Left lung (tissue), 10 donors: ENCODE results near the gene OR51T1. TPM values are rescaled to one million over a fixed set of nuclear protein-coding genes. Genes with fewer than 3 reads are reported as not detected.

Experiments used
- ATAC-seq: fragments of 200-7000 bp; cut with Tn5 transposase; one replicate; pipeline ENCODE4 v1.9.1; 2020; ENCODE audit warnings: moderate library complexity
- DNase-seq, 4 donors: peaks; one replicate each; pipeline ENCODE4 v3.0.0-alpha.2; 2013 to 2020
- H3K27ac ChIP-seq, 2 donors: fragments of 200-600 bp; sonication (generic) in 1 of 2; one replicate each; pipeline versions ENCODE4 v1.5.0 to v1.8.0; 2020 to 2021
- H3K27me3 ChIP-seq, 2 donors: fragments of 200-600 bp; sonication (generic) in 1 of 2; one replicate each; pipeline versions ENCODE4 v1.5.0 to v1.8.0; 2020 to 2021
- H3K36me3 ChIP-seq, 2 donors: fragments of 200-600 bp; sonication (generic) in 1 of 2; one replicate each; pipeline versions ENCODE4 v1.5.0 to v1.8.0; 2020 to 2021
- H3K4me1 ChIP-seq, 2 donors: fragments of 200-600 bp; one replicate each; pipeline ENCODE4 v1.8.0; 2021
- H3K4me3 ChIP-seq, 2 donors: fragments of 200-600 bp; sonication (generic) in 1 of 2; one replicate each; pipeline versions ENCODE4 v1.5.0 to v1.8.0; 2020 to 2021; ENCODE audit warnings: mild to moderate bottlenecking in 1 of 2
- H3K9me3 ChIP-seq, 2 donors: fragments of 200-600 bp; sonication (generic) in 1 of 2; one replicate each; pipeline versions ENCODE4 v1.5.0 to v1.8.0; 2020 to 2021
- intact Hi-C, 2 donors: fragments of 100-400 bp; cut with DNase I; formaldehyde crosslinking; loops; one replicate each; pipeline versions ENCODE4 v1.11.2 to v1.14.2; 2022
- polyA plus RNA-seq, 6 donors: library from polyadenylated mRNA; unstranded; fragments of 120-200 nt; gene quantifications; one replicate each; pipeline ENCODE4 v1.2.1, GENCODE V29; 2013; ENCODE audit not compliant: insufficient read length in 6 of 6
- total RNA-seq, 2 donors: library from RNA; stranded (reverse); fragmentation: NEBNext Ultra II Directional; extraction: Animal tissue kit (Norgen Biotek cat#: 25700); gene quantifications; one replicate each; pipeline ENCODE4 v1.2.1, GENCODE V29; 2021
- TF ChIP-seq, protein P1 (sequence below), 2 donors: fragments of 200-600 bp; sonication (generic) in 1 of 2; IDR thresholded peaks; one replicate each; pipeline versions ENCODE4 v1.5.0 to v1.8.0; 2021; ENCODE audit warnings: antibody characterized with exemption in 2 of 2
- donor health status: DM: no; HTN: yes; CAD: no.
- donor health status: DM: no; HTN: no; CAD: no.

Gene OR51T1
- total and polyA plus RNA-seq, 8 donors, result not detected

DNA sequence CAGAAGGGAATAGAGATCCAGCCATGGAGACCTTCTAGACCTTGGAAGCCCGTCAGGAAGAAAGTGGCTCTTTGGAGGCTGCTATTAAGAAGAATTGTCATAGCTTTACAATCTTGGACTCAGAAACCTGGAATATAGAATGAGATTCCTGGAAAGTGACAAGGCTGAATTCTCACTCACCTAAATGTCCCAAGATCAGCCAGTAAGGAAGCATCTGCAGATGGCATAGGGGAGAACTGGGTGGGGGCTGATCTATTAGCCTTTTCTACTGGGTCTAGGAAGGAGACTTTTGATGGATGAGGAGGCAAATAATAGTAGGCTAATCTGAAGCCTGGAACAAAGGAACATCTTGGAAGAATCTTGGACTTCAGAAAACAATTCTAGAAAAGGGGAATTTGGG is 42.5 kb downstream of the OR51T1 start, which contains the start of gene OR51G1:
TSS of gene OR51G1 (minus strand) at position 101 of the 400 bp plus-strand sequence. CDS start at position 101, 0 bp downstream.
- no peaks in the 10 kb centered on the region for H3K36me3 ChIP-seq
- no peak within 1 kb of the TSS for H3K4me3 ChIP-seq
- intact Hi-C loops, result no loop called here
- H3K27me3 ChIP-seq, result no peaks in the 10 kb centered on the region
- TF ChIP-seq, protein P1, sequence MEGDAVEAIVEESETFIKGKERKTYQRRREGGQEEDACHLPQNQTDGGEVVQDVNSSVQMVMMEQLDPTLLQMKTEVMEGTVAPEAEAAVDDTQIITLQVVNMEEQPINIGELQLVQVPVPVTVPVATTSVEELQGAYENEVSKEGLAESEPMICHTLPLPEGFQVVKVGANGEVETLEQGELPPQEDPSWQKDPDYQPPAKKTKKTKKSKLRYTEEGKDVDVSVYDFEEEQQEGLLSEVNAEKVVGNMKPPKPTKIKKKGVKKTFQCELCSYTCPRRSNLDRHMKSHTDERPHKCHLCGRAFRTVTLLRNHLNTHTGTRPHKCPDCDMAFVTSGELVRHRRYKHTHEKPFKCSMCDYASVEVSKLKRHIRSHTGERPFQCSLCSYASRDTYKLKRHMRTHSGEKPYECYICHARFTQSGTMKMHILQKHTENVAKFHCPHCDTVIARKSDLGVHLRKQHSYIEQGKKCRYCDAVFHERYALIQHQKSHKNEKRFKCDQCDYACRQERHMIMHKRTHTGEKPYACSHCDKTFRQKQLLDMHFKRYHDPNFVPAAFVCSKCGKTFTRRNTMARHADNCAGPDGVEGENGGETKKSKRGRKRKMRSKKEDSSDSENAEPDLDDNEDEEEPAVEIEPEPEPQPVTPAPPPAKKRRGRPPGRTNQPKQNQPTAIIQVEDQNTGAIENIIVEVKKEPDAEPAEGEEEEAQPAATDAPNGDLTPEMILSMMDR (IDR thresholded peaks at IDR 0.05), result no peak
- H3K4me1 ChIP-seq, result no peaks in the 10 kb centered on the region
- no peak for DNase-seq
- no peak for ATAC-seq
- H3K27ac ChIP-seq, result no peak within 1 kb of the TSS
- no peaks in the 10 kb centered on the region for H3K9me3 ChIP-seq

DNA sequence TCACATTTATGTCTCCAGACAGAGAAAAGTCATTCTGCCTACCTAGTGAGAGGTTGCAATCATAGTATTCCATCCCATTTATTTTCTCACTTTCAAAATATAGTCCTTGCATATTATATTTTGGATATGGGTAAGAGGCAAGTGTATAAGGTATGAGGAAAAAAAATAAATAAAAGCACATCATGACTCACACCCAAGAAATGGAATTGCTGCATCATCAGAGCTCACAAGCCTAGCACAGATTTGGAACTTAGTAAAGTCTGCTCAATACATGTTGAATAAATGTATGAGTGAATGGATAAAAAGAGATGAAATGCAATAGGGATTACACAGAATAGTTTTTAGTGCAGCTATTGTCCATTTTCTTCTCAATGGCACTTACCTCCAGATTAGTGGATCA is 44.9 kb downstream of the OR51T1 start:
- intact Hi-C loops, result no loop called here
- Histone ChIP-seq H3K4me1 (no peaks in the 10 kb centered on the region), H3K4me3 (no peak overlapping the region), H3K9me3 (no peaks in the 10 kb centered on the region), H3K27me3 (no peaks in the 10 kb centered on the region), H3K27ac (no peak overlapping the region), H3K36me3 (no peaks in the 10 kb centered on the region)
- DNase-seq, result no peak
- ATAC-seq, result no peak
- TF ChIP-seq, protein P1 (IDR thresholded peaks at IDR 0.05), result no peak

Other genes starting within 250 kb of the OR51T1 start
- gene OR51D1, start 244.4 kb upstream of the OR51T1 start, total RNA-seq, result not detected
- not detected for gene OR51D1, start 244.4 kb upstream of the OR51T1 start, polyA plus RNA-seq
- not detected for gene OR51E1, start 237.9 kb upstream of the OR51T1 start, total RNA-seq
- gene OR51E1, start 237.9 kb upstream of the OR51T1 start, polyA plus RNA-seq, result under 1 TPM; 0.06 to 0.50 (median 0.33) TPM
- gene OR51E2, start 184.0 kb upstream of the OR51T1 start, total RNA-seq, result not detected
- gene OR51E2, start 184.0 kb upstream of the OR51T1 start, polyA plus RNA-seq, result under 1 TPM in 5 of 6 donors, not detected in 1; 0.08 to 0.18 (median 0.15) TPM
- gene MMP26, start 177.1 kb upstream of the OR51T1 start, total RNA-seq, result not detected
- gene MMP26, start 177.1 kb upstream of the OR51T1 start, polyA plus RNA-seq, result not detected
- not detected for gene OR51F1, start 112.0 kb upstream of the OR51T1 start, total RNA-seq
- not detected for gene OR51F1, start 112.0 kb upstream of the OR51T1 start, polyA plus RNA-seq
- gene OR52R1, start 77.5 kb upstream of the OR51T1 start, total RNA-seq, result not detected
- gene OR52R1, start 77.5 kb upstream of the OR51T1 start, polyA plus RNA-seq, result not detected
- gene OR51F2, start 60.6 kb upstream of the OR51T1 start, total RNA-seq, result not detected
- gene OR51F2, start 60.6 kb upstream of the OR51T1 start, polyA plus RNA-seq, result not detected
- gene OR51S1, start 32.7 kb upstream of the OR51T1 start, total RNA-seq, result not detected
- gene OR51S1, start 32.7 kb upstream of the OR51T1 start, polyA plus RNA-seq, result not detected
- not detected for gene OR51A7, start 21.9 kb downstream of the OR51T1 start, total RNA-seq
- not detected for gene OR51A7, start 21.9 kb downstream of the OR51T1 start, polyA plus RNA-seq
- gene OR51G2, start 37.5 kb downstream of the OR51T1 start, total RNA-seq, result not detected
- not detected for gene OR51G2, start 37.5 kb downstream of the OR51T1 start, polyA plus RNA-seq
- gene OR51G1, start 42.4 kb downstream of the OR51T1 start, total RNA-seq, result not detected
- not detected for gene OR51G1, start 42.4 kb downstream of the OR51T1 start, polyA plus RNA-seq
- gene OR51A4, start 65.7 kb downstream of the OR51T1 start, total RNA-seq, result not detected
- gene OR51A4, start 65.7 kb downstream of the OR51T1 start, polyA plus RNA-seq, result not detected
- gene OR51A2, start 73.8 kb downstream of the OR51T1 start, total RNA-seq, result not detected
- not detected for gene OR51A2, start 73.8 kb downstream of the OR51T1 start, polyA plus RNA-seq
- not detected for gene OR51L1, start 113.0 kb downstream of the OR51T1 start, total RNA-seq
- gene OR51L1, start 113.0 kb downstream of the OR51T1 start, polyA plus RNA-seq, result under 1 TPM in 5 of 6 donors, not detected in 1; 0.01 to 0.06 (median 0.03) TPM
- not detected for gene OR52J3, start 164.6 kb downstream of the OR51T1 start, total RNA-seq
- not detected for gene OR52J3, start 164.6 kb downstream of the OR51T1 start, polyA plus RNA-seq
- gene OR52E2, start 177.7 kb downstream of the OR51T1 start, total RNA-seq, result not detected
- gene OR52E2, start 177.7 kb downstream of the OR51T1 start, polyA plus RNA-seq, result not detected
- gene OR52E1, start 187.7 kb downstream of the OR51T1 start, total RNA-seq, result not detected
- gene OR52E1, start 187.7 kb downstream of the OR51T1 start, polyA plus RNA-seq, result not detected